ENCODE measurements around the gene ALDH7A1.
A peak's percentile ranks its signal among the peaks of the same experiment; 100 is the strongest.

Gene ALDH7A1

GRCh38 chr5:126525630-126526245 lies 69.3 kb downstream of the ALDH7A1 start:
- H3K9ac ChIP-seq (ENCODE audit: low read depth, low read length): no peak overlapping the region

GRCh38 chr5:126523818-126524510 lies 71.1 kb downstream of the ALDH7A1 start:
- Histone ChIP-seq H4K20me1 (ENCODE audit: insufficient read depth, low read length) (no peaks in the 10 kb centered on the region), H3K36me3 (ENCODE audit: insufficient read depth, low read length) (no peaks in the 10 kb centered on the region), H3K79me2 (ENCODE audit: insufficient read depth, low read length) (no peaks in the 10 kb centered on the region), H3K4me1 (ENCODE audit: insufficient read depth, low read length) (no peaks in the 10 kb centered on the region), H3K4me2 (ENCODE audit: insufficient read depth, low read length) (no peak overlapping the region), H3K27me3 (ENCODE audit: insufficient read depth, low read length, poor library complexity) (no peaks in the 10 kb centered on the region), H3K9ac (ENCODE audit: low read depth, low read length) (no peak overlapping the region), H2AFZ (ENCODE audit: low read depth, low read length) (no peak overlapping the region), H3K9me3 (ENCODE audit: insufficient read depth, low read length, severe bottlenecking) (no peaks in the 10 kb centered on the region), H3K27ac (ENCODE audit: low read length) (no peak overlapping the region), H3K4me3 (ENCODE audit: low read depth in 1 of 2, low read length in 2 of 2) (no peak overlapping the region)
- no peak for TF ChIP-seq EZH2 (IDR thresholded peaks at IDR 0.05; ENCODE audit: borderline replicate concordance, low read depth, low read length, severe bottlenecking)
- no peak for TF ChIP-seq CTCF (IDR thresholded peaks at IDR 0.05; ENCODE audit: borderline replicate concordance, extremely low read depth, low read length, poor library complexity, severe bottlenecking)
- ATAC-seq (ENCODE audit: insufficient read depth, low read depth) (no peak), DNase-seq (no peak)

More at GRCh38 chr5:126525630-126526245, 69.3 kb downstream of the ALDH7A1 start:
- no peaks in the 10 kb centered on the region for H3K27me3 ChIP-seq (ENCODE audit: insufficient read depth, low read length, poor library complexity)
- no peak overlapping the region for H3K4me2 ChIP-seq (ENCODE audit: insufficient read depth, low read length)
- no peak for ATAC-seq (ENCODE audit: insufficient read depth, low read depth)
- H3K9me3 ChIP-seq (ENCODE audit: insufficient read depth, low read length, severe bottlenecking): no peaks in the 10 kb centered on the region
- DNase-seq: no peak
- no peaks in the 10 kb centered on the region for H4K20me1 ChIP-seq (ENCODE audit: insufficient read depth, low read length)
- no peaks in the 10 kb centered on the region for H3K4me1 ChIP-seq (ENCODE audit: insufficient read depth, low read length)
- no peaks in the 10 kb centered on the region for H3K36me3 ChIP-seq (ENCODE audit: insufficient read depth, low read length)
- H3K79me2 ChIP-seq (ENCODE audit: insufficient read depth, low read length): no peaks in the 10 kb centered on the region
- peak overlapping the region; percentile 13; the same call in 1 of the 2 replicates for H2AFZ ChIP-seq (ENCODE audit: low read depth, low read length)
- H3K27ac ChIP-seq (ENCODE audit: low read length): no peak overlapping the region
- no peak for TF ChIP-seq CTCF (IDR thresholded peaks at IDR 0.05; ENCODE audit: borderline replicate concordance, extremely low read depth, low read length, poor library complexity, severe bottlenecking)
- no peak for TF ChIP-seq EZH2 (IDR thresholded peaks at IDR 0.05; ENCODE audit: borderline replicate concordance, low read depth, low read length, severe bottlenecking)
- no peak overlapping the region for H3K4me3 ChIP-seq (ENCODE audit: low read depth in 1 of 2, low read length in 2 of 2)

DNA sequence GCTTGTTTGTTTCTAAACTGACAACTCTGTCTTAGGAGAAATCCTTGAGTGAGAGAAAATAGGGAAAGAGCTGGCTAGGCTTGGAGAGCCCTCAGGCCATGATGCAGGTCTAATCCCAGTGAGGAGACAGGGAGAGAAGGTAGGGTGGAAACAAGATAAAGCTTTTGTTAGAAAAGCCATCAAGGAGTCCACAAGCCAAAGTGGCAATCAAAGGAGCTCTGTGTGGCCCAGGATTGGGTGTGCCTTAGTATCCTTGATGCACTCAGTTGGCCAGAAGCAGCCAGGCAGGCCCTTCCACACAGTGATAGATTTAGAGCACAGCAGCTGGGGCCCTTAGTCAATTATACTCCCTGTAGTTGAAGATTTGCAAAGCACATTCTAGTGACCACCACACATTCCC lies 73.9 kb downstream of the ALDH7A1 start:
- no peak for TF ChIP-seq CTCF (IDR thresholded peaks at IDR 0.05; ENCODE audit: borderline replicate concordance, extremely low read depth, low read length, poor library complexity, severe bottlenecking)
- no peak for TF ChIP-seq EZH2 (IDR thresholded peaks at IDR 0.05; ENCODE audit: borderline replicate concordance, low read depth, low read length, severe bottlenecking)
- H4K20me1 ChIP-seq (ENCODE audit: insufficient read depth, low read length): no peaks in the 10 kb centered on the region
- H3K4me3 ChIP-seq (ENCODE audit: low read depth in 1 of 2, low read length in 2 of 2): no peak overlapping the region
- DNase-seq (no peak), ATAC-seq (ENCODE audit: insufficient read depth, low read depth) (no peak)
- H3K4me1 ChIP-seq (ENCODE audit: insufficient read depth, low read length): no peaks in the 10 kb centered on the region
- no peaks in the 10 kb centered on the region for H3K36me3 ChIP-seq (ENCODE audit: insufficient read depth, low read length)
- H3K79me2 ChIP-seq (ENCODE audit: insufficient read depth, low read length): no peaks in the 10 kb centered on the region
- no peaks in the 10 kb centered on the region for H3K9me3 ChIP-seq (ENCODE audit: insufficient read depth, low read length, severe bottlenecking)
- H2AFZ ChIP-seq (ENCODE audit: low read depth, low read length): no peak overlapping the region
- no peaks in the 10 kb centered on the region for H3K27me3 ChIP-seq (ENCODE audit: insufficient read depth, low read length, poor library complexity)
- no peak overlapping the region for H3K9ac ChIP-seq (ENCODE audit: low read depth, low read length)
- no peak overlapping the region for H3K27ac ChIP-seq (ENCODE audit: low read length)
- no peak overlapping the region for H3K4me2 ChIP-seq (ENCODE audit: insufficient read depth, low read length)

All from DND-41 (cell line).